ENCODE measurements around the gene CACNA1H.

The CACNA1H gene

DNA sequence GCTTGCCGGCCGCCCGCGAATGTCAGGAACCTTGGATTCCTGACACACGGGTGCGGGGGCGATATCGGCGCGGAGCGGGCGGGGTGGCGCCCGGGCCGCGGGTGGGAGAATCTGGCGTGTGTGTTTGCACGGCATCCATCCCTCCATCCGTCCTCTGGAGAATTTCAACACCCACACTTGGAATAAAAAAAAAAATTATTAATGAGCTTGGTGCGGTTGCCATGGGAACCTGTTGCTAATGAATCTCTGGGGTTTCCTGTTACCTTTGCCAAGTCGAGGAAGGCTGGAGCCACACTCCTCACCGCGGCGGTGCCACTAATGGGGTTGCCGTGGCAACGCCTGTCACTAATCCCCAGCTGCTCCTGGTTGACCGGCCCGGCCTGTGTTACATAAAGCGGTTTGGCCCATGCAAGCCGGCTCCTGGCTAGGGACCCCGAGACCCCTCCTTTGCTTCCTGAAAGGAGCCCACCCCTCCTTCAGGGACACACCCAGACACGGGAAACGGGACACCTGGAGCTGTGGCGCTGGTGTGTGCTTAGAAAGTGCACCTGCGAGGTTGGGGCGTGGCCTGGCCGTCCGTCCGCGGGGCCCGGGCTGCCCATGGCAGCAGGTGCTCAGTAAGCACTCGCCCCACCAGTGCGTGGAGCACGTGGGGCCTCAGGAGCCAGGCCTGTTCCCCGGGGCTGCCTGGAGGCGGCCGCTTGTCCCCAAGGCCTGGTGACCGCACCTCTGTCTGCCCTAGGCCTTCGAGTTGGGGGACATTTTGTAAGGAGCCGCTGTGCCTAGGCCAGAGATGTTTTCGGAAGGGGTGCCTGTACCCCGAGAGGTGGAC, 14.6 kb downstream of the CACNA1H start:
- no peaks in the 10 kb centered on the region for H3K36me3 ChIP-seq (ENCODE audit: control insufficient read depth, insufficient read depth, low read length)
- H3K27me3 ChIP-seq (replicated peaks; ENCODE audit: control insufficient read depth, insufficient read depth, low read length) = no peaks in the 10 kb centered on the region
- TF ChIP-seq, protein P1, sequence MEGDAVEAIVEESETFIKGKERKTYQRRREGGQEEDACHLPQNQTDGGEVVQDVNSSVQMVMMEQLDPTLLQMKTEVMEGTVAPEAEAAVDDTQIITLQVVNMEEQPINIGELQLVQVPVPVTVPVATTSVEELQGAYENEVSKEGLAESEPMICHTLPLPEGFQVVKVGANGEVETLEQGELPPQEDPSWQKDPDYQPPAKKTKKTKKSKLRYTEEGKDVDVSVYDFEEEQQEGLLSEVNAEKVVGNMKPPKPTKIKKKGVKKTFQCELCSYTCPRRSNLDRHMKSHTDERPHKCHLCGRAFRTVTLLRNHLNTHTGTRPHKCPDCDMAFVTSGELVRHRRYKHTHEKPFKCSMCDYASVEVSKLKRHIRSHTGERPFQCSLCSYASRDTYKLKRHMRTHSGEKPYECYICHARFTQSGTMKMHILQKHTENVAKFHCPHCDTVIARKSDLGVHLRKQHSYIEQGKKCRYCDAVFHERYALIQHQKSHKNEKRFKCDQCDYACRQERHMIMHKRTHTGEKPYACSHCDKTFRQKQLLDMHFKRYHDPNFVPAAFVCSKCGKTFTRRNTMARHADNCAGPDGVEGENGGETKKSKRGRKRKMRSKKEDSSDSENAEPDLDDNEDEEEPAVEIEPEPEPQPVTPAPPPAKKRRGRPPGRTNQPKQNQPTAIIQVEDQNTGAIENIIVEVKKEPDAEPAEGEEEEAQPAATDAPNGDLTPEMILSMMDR (IDR thresholded peaks at IDR 0.05; ENCODE audit: insufficient read depth, low read length, poor library complexity, severe bottlenecking) = no peak
- DNase-seq (ENCODE audit: extremely low read depth, insufficient read length) = no peak
- no peak overlapping the region for H3K4me3 ChIP-seq (replicated peaks; ENCODE audit: low read depth, low read length)

DNA sequence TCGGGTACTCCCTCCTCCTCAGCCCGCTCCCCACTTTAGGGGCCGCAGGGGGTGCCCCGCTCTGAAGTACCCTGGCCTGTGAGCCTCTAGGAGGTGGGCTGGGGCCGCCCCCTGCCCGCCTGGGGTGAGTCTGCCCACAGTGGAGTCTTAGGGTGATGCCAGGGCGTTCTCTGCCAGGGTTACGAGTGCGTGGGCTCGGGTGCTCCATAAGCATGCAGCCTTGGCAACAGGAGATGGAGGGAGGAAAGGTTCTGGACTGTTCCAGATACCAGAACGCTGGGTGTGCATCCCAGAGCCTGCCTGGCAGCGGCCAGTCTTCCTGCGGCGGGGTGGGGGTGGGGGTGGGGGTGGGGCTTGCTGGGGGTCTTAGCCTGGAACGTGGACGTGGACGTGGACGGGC, 15.9 kb downstream of the CACNA1H start:
- Histone ChIP-seq H3K4me3 (replicated peaks; ENCODE audit: low read depth, low read length) (no peak overlapping the region), H3K36me3 (ENCODE audit: control insufficient read depth, insufficient read depth, low read length) (no peaks in the 10 kb centered on the region), H3K27me3 (replicated peaks; ENCODE audit: control insufficient read depth, insufficient read depth, low read length) (no peaks in the 10 kb centered on the region)
- TF ChIP-seq, protein P1 (IDR thresholded peaks at IDR 0.05; ENCODE audit: insufficient read depth, low read length, poor library complexity, severe bottlenecking) = no peak
- DNase-seq (ENCODE audit: extremely low read depth, insufficient read length) = no peak

DNA sequence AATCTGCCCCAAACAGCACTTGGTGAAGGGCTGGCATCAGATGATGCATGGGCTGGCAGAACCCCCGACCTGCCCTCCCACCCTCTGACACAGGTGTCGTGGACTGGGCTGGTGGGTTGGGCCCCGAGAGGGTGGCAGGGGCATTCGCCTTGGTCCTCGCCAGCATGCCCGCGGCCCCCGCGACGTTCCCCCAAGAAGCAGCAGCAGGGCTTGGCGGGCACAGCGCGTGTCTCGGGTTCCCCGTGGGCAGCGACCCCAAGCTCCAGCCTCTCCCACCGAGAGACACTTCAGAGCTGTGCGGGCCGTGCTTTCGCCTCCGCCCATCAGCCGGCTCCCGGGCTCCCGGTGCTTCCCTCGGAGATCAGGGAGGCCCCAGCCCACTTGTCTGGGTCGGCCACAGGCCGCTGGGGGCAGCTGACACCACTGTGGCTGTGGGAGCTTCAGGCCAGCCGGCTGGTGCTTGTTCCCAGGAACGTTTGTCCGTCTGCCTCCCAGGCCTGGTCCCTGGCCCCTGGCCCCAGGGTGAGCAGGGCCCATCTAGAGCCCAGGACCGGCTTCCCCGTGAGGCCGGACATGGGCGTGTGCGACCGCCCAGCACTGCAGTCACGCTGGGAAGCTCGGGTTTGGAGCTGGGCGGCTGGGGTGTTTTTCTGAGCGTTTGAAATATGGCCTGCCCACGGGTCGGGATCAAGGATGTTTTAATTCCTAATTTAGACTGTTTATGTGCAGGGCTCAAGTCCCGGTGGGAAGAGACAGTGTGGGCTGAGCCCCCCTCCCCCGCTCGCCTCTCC, 16.6 kb downstream of the CACNA1H start:
- TF ChIP-seq, protein P1 (IDR thresholded peaks at IDR 0.05; ENCODE audit: insufficient read depth, low read length, poor library complexity, severe bottlenecking) = no peak
- H3K27me3 ChIP-seq (replicated peaks; ENCODE audit: control insufficient read depth, insufficient read depth, low read length) = no peaks in the 10 kb centered on the region
- no peaks in the 10 kb centered on the region for H3K36me3 ChIP-seq (ENCODE audit: control insufficient read depth, insufficient read depth, low read length)

DNA sequence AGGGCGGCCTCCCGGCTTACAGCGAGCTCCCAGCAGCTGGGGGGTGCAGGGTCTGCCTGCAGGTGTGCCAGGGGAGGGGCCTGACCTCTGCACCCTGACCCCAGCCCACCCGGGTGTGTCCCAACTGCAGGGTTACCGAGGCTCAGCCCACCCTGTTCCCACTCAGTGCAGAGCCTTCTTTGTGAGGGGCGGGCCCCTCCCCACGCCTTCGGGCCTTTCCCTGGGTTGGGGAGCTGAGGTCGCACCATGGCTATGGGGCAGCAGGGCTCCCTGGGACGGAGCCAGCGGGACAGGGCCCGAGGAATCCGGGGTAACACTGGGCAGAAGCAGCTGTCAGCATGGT, 17.1 kb downstream of the CACNA1H start:
- DNase-seq (ENCODE audit: extremely low read depth, insufficient read length) = no peak
- Histone ChIP-seq H3K27me3 (replicated peaks; ENCODE audit: control insufficient read depth, insufficient read depth, low read length) (no peaks in the 10 kb centered on the region), H3K36me3 (ENCODE audit: control insufficient read depth, insufficient read depth, low read length) (no peaks in the 10 kb centered on the region), H3K4me3 (replicated peaks; ENCODE audit: low read depth, low read length) (no peak overlapping the region)
- TF ChIP-seq, protein P1 (IDR thresholded peaks at IDR 0.05; ENCODE audit: insufficient read depth, low read length, poor library complexity, severe bottlenecking) = no peak

More for the DNA sequence above, 16.6 kb downstream of the CACNA1H start:
- no peak overlapping the region for H3K4me3 ChIP-seq (replicated peaks; ENCODE audit: low read depth, low read length)
- no peak for DNase-seq (ENCODE audit: extremely low read depth, insufficient read length)

DNA sequence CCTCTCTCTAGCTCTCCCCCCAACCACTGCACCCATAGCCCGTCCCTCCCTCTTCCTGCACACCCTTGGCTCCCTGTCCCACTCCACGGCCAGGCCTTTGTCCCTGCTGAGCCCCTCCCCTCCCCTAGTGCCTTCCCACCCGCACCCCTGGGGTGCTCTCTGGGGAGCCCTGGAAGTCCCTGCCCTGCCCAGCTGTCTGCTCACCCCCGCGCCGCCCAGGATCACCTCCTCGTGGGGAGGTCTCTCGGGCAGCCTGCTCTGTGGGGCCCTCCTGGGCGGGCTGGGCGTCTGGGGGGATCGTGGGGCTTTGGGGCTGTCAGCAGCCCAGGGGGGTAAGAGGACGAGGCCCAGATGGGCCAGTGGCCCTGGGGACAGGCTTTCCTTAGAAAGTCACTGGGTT, 18.1 kb downstream of the CACNA1H start:
- Histone ChIP-seq H3K36me3 (ENCODE audit: control insufficient read depth, insufficient read depth, low read length) (no peaks in the 10 kb centered on the region), H3K4me3 (replicated peaks; ENCODE audit: low read depth, low read length) (no peak overlapping the region), H3K27me3 (replicated peaks; ENCODE audit: control insufficient read depth, insufficient read depth, low read length) (no peaks in the 10 kb centered on the region)
- no peak for DNase-seq (ENCODE audit: extremely low read depth, insufficient read length)
- TF ChIP-seq, protein P1 (IDR thresholded peaks at IDR 0.05; ENCODE audit: insufficient read depth, low read length, poor library complexity, severe bottlenecking) = no peak

All from GM06990 (cell line).